Activated B cell treated with CpG ODN at 0.5 μM for 24 hours (primary cell): ENCODE results near the gene PLPP1. TPM values are rescaled to one million over a fixed set of nuclear protein-coding genes. Genes with fewer than 3 reads are reported as not detected.

Source experiments
- ATAC-seq: fragments of 200-7000 bp; cut with Tn5 transposase; one replicate; pipeline ENCODE4 v1.10.0; 2021; ENCODE audit warnings: low read depth, mild to moderate bottlenecking, moderate library complexity
- CTCF ChIA-PET: fragments of 350-600 bp; sonication (Branson Sonifier 250); formaldehyde crosslinking; loops from one replicate; lab custom pipeline; 2021; ENCODE audit warnings: antibody characterized with exemption; lab: Charles Lee
- POLR2A ChIA-PET: fragments of 350-600 bp; sonication (Branson Sonifier 250); formaldehyde crosslinking; loops from one replicate; lab custom pipeline; 2021; ENCODE audit warnings: antibody characterized with exemption; lab: Charles Lee
- DNase-seq: peaks from one replicate; pipeline ENCODE4 v3.0.0; 2022
- H3K27ac Mint-ChIP-seq: one replicate; pipeline ENCODE4 v1.8.0; 2020; ENCODE audit warnings: mixed read lengths
- H3K27me3 Mint-ChIP-seq: one replicate; pipeline ENCODE4 v1.8.0; 2021; ENCODE audit warnings: mixed read lengths
- H3K36me3 Mint-ChIP-seq: one replicate; pipeline ENCODE4 v1.8.0; 2021; ENCODE audit warnings: low read depth, mixed read lengths
- H3K4me1 Mint-ChIP-seq: one replicate; pipeline ENCODE4 v1.8.0; 2021; ENCODE audit warnings: mixed read lengths
- H3K4me3 Mint-ChIP-seq: one replicate; pipeline ENCODE4 v1.8.0; 2020; ENCODE audit warnings: mild to moderate bottlenecking, mixed read lengths
- H3K9me3 Mint-ChIP-seq: one replicate; pipeline ENCODE4 v1.8.0; 2020; ENCODE audit warnings: mixed read lengths
- CTCF ChIP-seq: fragments of 200-600 bp; IDR thresholded peaks from one replicate; pipeline ENCODE4 v1.8.0; 2022; ENCODE audit warnings: antibody characterized with exemption, mild to moderate bottlenecking
- intact Hi-C: fragments of 100-400 bp; cut with micrococcal nuclease; formaldehyde crosslinking; loops from one replicate; pipeline ENCODE4 v1.15.1; 2024
- total RNA-seq: library from RNA; stranded (reverse); gene quantifications from 2 replicates; pipeline ENCODE4 v1.2.3, GENCODE V29; 2022

The PLPP1 gene
- total RNA-seq, 1 donor from 2014 or later, result 12.0 TPM

GRCh38 chr5:55497712-55498111, 37.1 kb downstream of the PLPP1 start:
- intact Hi-C loops, result no loop called here
- H3K4me1 Mint-ChIP-seq, result peaks cover 10% of the 10 kb centered on the region
- no peak for TF ChIP-seq CTCF
- ATAC-seq (no peak), DNase-seq (no peak)
- ChIA-PET POLR2A (no interaction called here), CTCF (no interaction called here)
- no peak overlapping the region for H3K27ac Mint-ChIP-seq
- no peak overlapping the region for H3K4me3 Mint-ChIP-seq
- H3K9me3 Mint-ChIP-seq, result no peaks in the 10 kb centered on the region
- H3K27me3 Mint-ChIP-seq, result no peaks in the 10 kb centered on the region
- H3K36me3 Mint-ChIP-seq, result no peaks in the 10 kb centered on the region

- Mint-ChIP-seq H3K4me3 (no peak overlapping the region), H3K27ac (no peak overlapping the region), H3K4me1 (peaks cover 2% of the 10 kb centered on the region), H3K27me3 (no peaks in the 10 kb centered on the region), H3K36me3 (no peaks in the 10 kb centered on the region), H3K9me3 (no peaks in the 10 kb centered on the region)
- no peak for TF ChIP-seq CTCF
- DNase-seq, result no peak
- ChIA-PET CTCF (interaction anchor here (0.7 kb wide), 1 partner anchor 1712 kb away, joined by 3 read pairs; no protein-coding TSS in a partner anchor), POLR2A (interaction anchor here (0.6 kb wide), 1 partner anchor 226 kb away, joined by 3 read pairs; no protein-coding TSS in a partner anchor)
- ATAC-seq, result no peak
- intact Hi-C loops, result no loop called here
Measured at GRCh38 chr5:55495216-55495615, 39.5 kb downstream of the PLPP1 start.

GRCh38 chr5:55492449-55492848, 42.3 kb downstream of the PLPP1 start:
- ChIA-PET POLR2A (no interaction called here), CTCF (no interaction called here)
- Mint-ChIP-seq H3K27ac (no peak overlapping the region), H3K9me3 (no peaks in the 10 kb centered on the region), H3K4me1 (no peaks in the 10 kb centered on the region), H3K27me3 (no peaks in the 10 kb centered on the region), H3K36me3 (peaks cover 4% of the 10 kb centered on the region), H3K4me3 (no peak overlapping the region)
- DNase-seq (no peak), ATAC-seq (no peak)
- intact Hi-C loops, result no loop called here
- no peak for TF ChIP-seq CTCF

- ATAC-seq, result no peak
- H3K27ac Mint-ChIP-seq, result no peak overlapping the region
- no peak for TF ChIP-seq CTCF
- no peaks in the 10 kb centered on the region for H3K27me3 Mint-ChIP-seq
- intact Hi-C loops, result no loop called here
- peaks cover 4% of the 10 kb centered on the region for H3K36me3 Mint-ChIP-seq
- no peaks in the 10 kb centered on the region for H3K9me3 Mint-ChIP-seq
- no peaks in the 10 kb centered on the region for H3K4me1 Mint-ChIP-seq
- POLR2A ChIA-PET, result interaction anchor here (0.6 kb wide), 1 partner anchor 40 kb away, joined by 3 read pairs; no protein-coding TSS in a partner anchor
- H3K4me3 Mint-ChIP-seq, result no peak overlapping the region
- CTCF ChIA-PET, result no interaction called here
- DNase-seq, result no peak
Measured at GRCh38 chr5:55485073-55485472, 49.7 kb downstream of the PLPP1 start.

- Mint-ChIP-seq H3K36me3 (peaks cover 1% of the 10 kb centered on the region), H3K4me1 (no peaks in the 10 kb centered on the region), H3K27ac (no peak overlapping the region), H3K27me3 (no peaks in the 10 kb centered on the region), H3K9me3 (no peaks in the 10 kb centered on the region), H3K4me3 (no peak overlapping the region)
- intact Hi-C loops, result no loop called here
- ChIA-PET POLR2A (no interaction called here), CTCF (no interaction called here)
- ATAC-seq (no peak), DNase-seq (no peak)
- no peak for TF ChIP-seq CTCF
Measured at GRCh38 chr5:55484531-55484930, 50.2 kb downstream of the PLPP1 start.
